K562 (cell line): ENCODE data around the gene ERCC1. TPM values are rescaled to one million over a fixed set of nuclear protein-coding genes. Genes with fewer than 3 reads are reported as not detected.

ENCODE experiments used
- GABPB1 ChIP-seq: sonication (generic); formaldehyde crosslinking; IDR thresholded peaks from 2 replicates; pipeline ENCODE4 v1.8.0; 2022; ENCODE audit warnings: mild to moderate bottlenecking, missing genetic modification reagents
- KDM4B ChIP-seq, 2 experiments: fragments of 450-650 bp in 1 of 2; sonication (generic) in 1 of 2; IDR thresholded peaks; 2 replicates each; pipeline ENCODE4 v1.6.1; 2016 to 2017; ENCODE audit warnings: borderline replicate concordance in 2 of 2, antibody characterized with exemption in 1 of 2, low read depth in 1 of 2, mild to moderate bottlenecking in 1 of 2
- TGIF2 ChIP-seq: sonication (generic); formaldehyde crosslinking; IDR thresholded peaks from 2 replicates; pipeline ENCODE4 v1.8.1; 2022; ENCODE audit warnings: mild to moderate bottlenecking, missing genetic modification reagents, moderate library complexity
- ZFP36 ChIP-seq: fragments of 150-350 bp; IDR thresholded peaks from 2 replicates; pipeline ENCODE4 v1.6.1; 2018; ENCODE audit warnings: low read length, low read depth; ENCODE audit not compliant: partially characterized antibody
- ZNF134 ChIP-seq: fragments of 250-450 bp; sonication (Bioruptor Pico); conservative IDR thresholded peaks from 2 replicates; pipeline ENCODE4 v1.4.0; 2020
- polyA plus RNA-seq, 8 experiments: library from polyadenylated mRNA; depleted of rRNA in 4 of 8; stranded (reverse) in 5 of 8; unstranded in 3 of 8; fragments of >200 nt; fragmentation: Nextera tagmentation in 2 of 8; fragmentation: Illumina TruSeq in 1 of 8; extraction: Ambion mirVana in 2 of 8; extraction: Trizol in 1 of 8; gene quantifications; 2 replicates each; pipeline versions ENCODE4 v1.2.1 to v1.2.3, GENCODE V29; 2011 to 2014; ENCODE audit warnings: inconsistent platforms in 1 of 8, missing spikeins in 1 of 8
- total RNA-seq, 7 experiments: library from RNA; depleted of rRNA in 6 of 7; stranded (reverse); fragments of >200 nt in 6 of 7; fragmentation: Illumina TruSeq in 2 of 7; extraction: Trizol in 2 of 7; gene quantifications; 2 replicates each; pipeline versions ENCODE4 v1.2.1 to v1.2.3, GENCODE V29; 2011 to 2021; ENCODE audit warnings: low replicate concordance in 1 of 7
- TF ChIP-seq, protein P1 (sequence below): fragments of 250-450 bp; sonication (Bioruptor Pico); IDR thresholded peaks from 2 replicates; pipeline ENCODE4 v1.4.0; 2020; ENCODE audit warnings: mild to moderate bottlenecking
- TF ChIP-seq, protein P2 (sequence below), 2 experiments: fragments of 450-650 bp; conservative IDR thresholded peaks; 2 replicates each; pipeline ENCODE4 v1.6.1; 2017; ENCODE audit warnings: mild to moderate bottlenecking in 2 of 2, moderate library complexity in 2 of 2
- TF ChIP-seq, protein P3 (sequence below), 2 experiments: fragments of 450-650 bp in 1 of 2; IDR thresholded peaks; 2 replicates each; pipeline ENCODE4 v1.6.1; 2011 to 2017; ENCODE audit warnings: low read depth in 2 of 2, antibody characterized with exemption in 1 of 2, borderline replicate concordance in 1 of 2, low read length in 1 of 2, mild to moderate bottlenecking in 1 of 2, mixed read lengths in 1 of 2; ENCODE audit not compliant: control insufficient read depth in 1 of 2
- TF ChIP-seq, protein P4 (sequence below): fragments of 200-400 bp; formaldehyde crosslinking; IDR thresholded peaks from 2 replicates; pipeline ENCODE4 v1.6.1; 2017; ENCODE audit warnings: mild to moderate bottlenecking, low read depth, low read length, moderate library complexity

Gene ERCC1
- total and polyA plus RNA-seq, 9 of the 15 experiments (the other 6 are each of a cell fraction or from before 2014, with no cell fraction given), result 9.3 to 92.6 (median 60.0) TPM

DNA sequence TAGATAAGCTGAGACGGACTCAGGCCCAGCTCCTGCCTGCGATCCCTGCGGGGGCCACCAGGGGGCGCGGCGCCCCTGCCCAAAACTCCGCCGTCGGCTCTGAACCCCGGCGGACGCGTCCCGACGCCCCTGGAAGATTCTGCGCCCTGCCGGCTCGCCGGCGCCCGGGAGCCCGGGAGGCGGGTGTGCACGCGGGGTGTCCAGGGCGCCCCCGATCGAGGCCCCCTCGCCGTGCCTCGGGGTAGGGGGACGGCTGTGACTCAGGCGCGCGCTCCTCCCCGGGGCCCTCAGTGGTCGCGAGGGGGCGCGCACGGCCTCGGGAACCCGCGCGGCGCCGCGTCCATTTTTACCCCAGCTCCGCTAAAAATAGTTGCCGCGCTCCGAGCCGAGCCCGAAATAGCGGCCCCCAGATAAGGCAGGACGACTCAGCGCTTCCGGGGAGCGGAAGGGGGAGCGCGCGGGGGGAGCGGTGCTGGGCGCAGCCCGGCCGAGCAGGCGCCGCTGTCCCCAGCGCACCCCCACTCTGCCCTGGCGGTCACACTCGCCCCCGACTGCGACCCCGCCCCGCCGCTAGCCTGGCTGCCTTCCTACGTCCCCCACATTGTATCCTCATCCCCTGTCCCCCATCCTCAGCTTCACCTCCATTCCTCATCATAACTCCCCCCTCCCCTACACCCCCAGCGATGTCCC lies 16.0 kb upstream of the ERCC1 start (continued):
- TF ChIP-seq, protein P1, sequence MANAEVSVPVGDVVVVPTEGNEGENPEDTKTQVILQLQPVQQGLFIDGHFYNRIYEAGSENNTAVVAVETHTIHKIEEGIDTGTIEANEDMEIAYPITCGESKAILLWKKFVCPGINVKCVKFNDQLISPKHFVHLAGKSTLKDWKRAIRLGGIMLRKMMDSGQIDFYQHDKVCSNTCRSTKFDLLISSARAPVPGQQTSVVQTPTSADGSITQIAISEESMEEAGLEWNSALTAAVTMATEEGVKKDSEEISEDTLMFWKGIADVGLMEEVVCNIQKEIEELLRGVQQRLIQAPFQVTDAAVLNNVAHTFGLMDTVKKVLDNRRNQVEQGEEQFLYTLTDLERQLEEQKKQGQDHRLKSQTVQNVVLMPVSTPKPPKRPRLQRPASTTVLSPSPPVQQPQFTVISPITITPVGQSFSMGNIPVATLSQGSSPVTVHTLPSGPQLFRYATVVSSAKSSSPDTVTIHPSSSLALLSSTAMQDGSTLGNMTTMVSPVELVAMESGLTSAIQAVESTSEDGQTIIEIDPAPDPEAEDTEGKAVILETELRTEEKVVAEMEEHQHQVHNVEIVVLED (CRISPR knock-in tag), result peak; percentile 76
- TF ChIP-seq, protein P2, sequence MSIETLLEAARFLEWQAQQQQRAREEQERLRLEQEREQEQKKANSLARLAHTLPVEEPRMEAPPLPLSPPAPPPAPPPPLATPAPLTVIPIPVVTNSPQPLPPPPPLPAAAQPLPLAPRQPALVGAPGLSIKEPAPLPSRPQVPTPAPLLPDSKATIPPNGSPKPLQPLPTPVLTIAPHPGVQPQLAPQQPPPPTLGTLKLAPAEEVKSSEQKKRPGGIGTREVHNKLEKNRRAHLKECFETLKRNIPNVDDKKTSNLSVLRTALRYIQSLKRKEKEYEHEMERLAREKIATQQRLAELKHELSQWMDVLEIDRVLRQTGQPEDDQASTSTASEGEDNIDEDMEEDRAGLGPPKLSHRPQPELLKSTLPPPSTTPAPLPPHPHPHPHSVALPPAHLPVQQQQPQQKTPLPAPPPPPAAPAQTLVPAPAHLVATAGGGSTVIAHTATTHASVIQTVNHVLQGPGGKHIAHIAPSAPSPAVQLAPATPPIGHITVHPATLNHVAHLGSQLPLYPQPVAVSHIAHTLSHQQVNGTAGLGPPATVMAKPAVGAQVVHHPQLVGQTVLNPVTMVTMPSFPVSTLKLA (conservative IDR thresholded peaks at IDR 0.05), result peak; percentile 38 to 61; a peak in 2 of 4 replicates
- TF ChIP-seq ZFP36 (peak; percentile 47), KDM4B (IDR thresholded peaks at IDR 0.05; ENCODE audit: borderline replicate concordance in 2 of 2, low read depth in 1 of 2) (peak in 1 of 2 experiments; percentile 99; a peak in 2 of 4 replicates), TGIF2 (CRISPR knock-in tag) (peak; percentile 77; the same call in 1 of the 2 replicates), ZNF134 (CRISPR knock-in tag) (no peak), GABPB1 (CRISPR knock-in tag) (peak; percentile 91)
- TF ChIP-seq, protein P3, sequence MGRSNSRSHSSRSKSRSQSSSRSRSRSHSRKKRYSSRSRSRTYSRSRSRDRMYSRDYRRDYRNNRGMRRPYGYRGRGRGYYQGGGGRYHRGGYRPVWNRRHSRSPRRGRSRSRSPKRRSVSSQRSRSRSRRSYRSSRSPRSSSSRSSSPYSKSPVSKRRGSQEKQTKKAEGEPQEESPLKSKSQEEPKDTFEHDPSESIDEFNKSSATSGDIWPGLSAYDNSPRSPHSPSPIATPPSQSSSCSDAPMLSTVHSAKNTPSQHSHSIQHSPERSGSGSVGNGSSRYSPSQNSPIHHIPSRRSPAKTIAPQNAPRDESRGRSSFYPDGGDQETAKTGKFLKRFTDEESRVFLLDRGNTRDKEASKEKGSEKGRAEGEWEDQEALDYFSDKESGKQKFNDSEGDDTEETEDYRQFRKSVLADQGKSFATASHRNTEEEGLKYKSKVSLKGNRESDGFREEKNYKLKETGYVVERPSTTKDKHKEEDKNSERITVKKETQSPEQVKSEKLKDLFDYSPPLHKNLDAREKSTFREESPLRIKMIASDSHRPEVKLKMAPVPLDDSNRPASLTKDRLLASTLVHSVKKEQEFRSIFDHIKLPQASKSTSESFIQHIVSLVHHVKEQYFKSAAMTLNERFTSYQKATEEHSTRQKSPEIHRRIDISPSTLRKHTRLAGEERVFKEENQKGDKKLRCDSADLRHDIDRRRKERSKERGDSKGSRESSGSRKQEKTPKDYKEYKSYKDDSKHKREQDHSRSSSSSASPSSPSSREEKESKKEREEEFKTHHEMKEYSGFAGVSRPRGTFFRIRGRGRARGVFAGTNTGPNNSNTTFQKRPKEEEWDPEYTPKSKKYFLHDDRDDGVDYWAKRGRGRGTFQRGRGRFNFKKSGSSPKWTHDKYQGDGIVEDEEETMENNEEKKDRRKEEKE (IDR thresholded peaks at IDR 0.05; ENCODE audit: borderline replicate concordance in 1 of 2, control insufficient read depth in 1 of 2, low read depth in 2 of 2, low read length in 1 of 2), result no peak
- TF ChIP-seq, protein P4, sequence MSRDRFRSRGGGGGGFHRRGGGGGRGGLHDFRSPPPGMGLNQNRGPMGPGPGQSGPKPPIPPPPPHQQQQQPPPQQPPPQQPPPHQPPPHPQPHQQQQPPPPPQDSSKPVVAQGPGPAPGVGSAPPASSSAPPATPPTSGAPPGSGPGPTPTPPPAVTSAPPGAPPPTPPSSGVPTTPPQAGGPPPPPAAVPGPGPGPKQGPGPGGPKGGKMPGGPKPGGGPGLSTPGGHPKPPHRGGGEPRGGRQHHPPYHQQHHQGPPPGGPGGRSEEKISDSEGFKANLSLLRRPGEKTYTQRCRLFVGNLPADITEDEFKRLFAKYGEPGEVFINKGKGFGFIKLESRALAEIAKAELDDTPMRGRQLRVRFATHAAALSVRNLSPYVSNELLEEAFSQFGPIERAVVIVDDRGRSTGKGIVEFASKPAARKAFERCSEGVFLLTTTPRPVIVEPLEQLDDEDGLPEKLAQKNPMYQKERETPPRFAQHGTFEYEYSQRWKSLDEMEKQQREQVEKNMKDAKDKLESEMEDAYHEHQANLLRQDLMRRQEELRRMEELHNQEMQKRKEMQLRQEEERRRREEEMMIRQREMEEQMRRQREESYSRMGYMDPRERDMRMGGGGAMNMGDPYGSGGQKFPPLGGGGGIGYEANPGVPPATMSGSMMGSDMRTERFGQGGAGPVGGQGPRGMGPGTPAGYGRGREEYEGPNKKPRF, result no peak
